GM23338 (cell line): ENCODE results near the gene TAB3. TPM values are rescaled to one million over a fixed set of nuclear protein-coding genes. Genes with fewer than 3 reads are reported as not detected.

Experiments
- ATAC-seq: fragments of 200-7000 bp; cut with Tn5 transposase; 3 replicates; pipeline ENCODE4 v1.9.1; 2020
- DNase-seq: peaks from one replicate; pipeline ENCODE4 v3.0.0-alpha.2; 2015; ENCODE audit warnings: low spot score
- H2AFZ ChIP-seq: fragments of 200-600 bp; sonication (generic); 2 replicates; pipeline ENCODE4 v1.8.0; 2016; ENCODE audit warnings: antibody characterized with exemption, mild to moderate bottlenecking, moderate library complexity
- H3F3A ChIP-seq: fragments of 200-600 bp; sonication (generic); replicated peaks from 2 replicates; pipeline ENCODE4 v1.8.0; 2017; ENCODE audit warnings: antibody characterized with exemption, mixed run types, low read depth
- H3K27ac ChIP-seq: fragments of 200-600 bp; sonication (generic); 2 replicates; pipeline ENCODE4 v1.6.1; 2016; ENCODE audit warnings: low read depth
- H3K27me3 ChIP-seq: fragments of 200-600 bp; sonication (generic); 2 replicates; pipeline ENCODE4 v1.8.0; 2016; ENCODE audit warnings: mild to moderate bottlenecking, mixed run types, moderate library complexity; ENCODE audit not compliant: insufficient read depth
- H3K36me3 ChIP-seq: fragments of 200-600 bp; sonication (generic); 2 replicates; pipeline ENCODE4 v1.8.0; 2016; ENCODE audit warnings: mild to moderate bottlenecking; ENCODE audit not compliant: insufficient read depth
- H3K4me1 ChIP-seq: fragments of 200-600 bp; sonication (generic); 2 replicates; pipeline ENCODE4 v1.8.0; 2016; ENCODE audit warnings: mild to moderate bottlenecking, moderate library complexity; ENCODE audit not compliant: insufficient read depth
- H3K4me2 ChIP-seq: fragments of 200-600 bp; sonication (generic); 2 replicates; pipeline ENCODE4 v1.7.1; 2017; ENCODE audit warnings: mixed run types
- H3K4me3 ChIP-seq: fragments of 200-600 bp; sonication (generic); 2 replicates; pipeline ENCODE4 v1.6.1; 2016; ENCODE audit warnings: mixed run types
- H3K79me2 ChIP-seq: fragments of 200-600 bp; sonication (generic); replicated peaks from 2 replicates; pipeline ENCODE4 v1.8.0; 2017; ENCODE audit warnings: mild to moderate bottlenecking; ENCODE audit not compliant: insufficient read depth
- H3K9me2 ChIP-seq: fragments of 200-600 bp; sonication (generic); 2 replicates; pipeline ENCODE4 v1.8.0; 2017; ENCODE audit not compliant: insufficient read depth
- H4K20me1 ChIP-seq: fragments of 200-600 bp; sonication (generic); replicated peaks from 2 replicates; pipeline ENCODE4 v1.8.0; 2017; ENCODE audit warnings: mild to moderate bottlenecking; ENCODE audit not compliant: insufficient read depth
- H3K27ac Mint-ChIP-seq: 2 replicates; pipeline ENCODE4 v1.8.0; 2020; ENCODE audit warnings: inconsistent platforms, mild to moderate bottlenecking, moderate library complexity, mixed read lengths
- H3K27me3 Mint-ChIP-seq: 3 replicates; pipeline ENCODE4 v1.8.0; 2022; ENCODE audit warnings: low read depth, mild to moderate bottlenecking, moderate library complexity, mixed read lengths, inconsistent platforms; ENCODE audit not compliant: insufficient read depth, poor library complexity
- H3K36me3 Mint-ChIP-seq: 3 replicates; pipeline ENCODE4 v1.8.0; 2021; ENCODE audit warnings: low read depth, mild to moderate bottlenecking, inconsistent platforms, moderate library complexity, mixed read lengths
- H3K4me1 Mint-ChIP-seq: 3 replicates; pipeline ENCODE4 v1.8.0; 2020; ENCODE audit warnings: mild to moderate bottlenecking, inconsistent platforms, mixed read lengths
- H3K4me3 Mint-ChIP-seq: 3 replicates; pipeline ENCODE4 v1.8.0; 2021; ENCODE audit warnings: moderate library complexity, mild to moderate bottlenecking, inconsistent platforms, mixed read lengths
- H3K9me3 Mint-ChIP-seq: 3 replicates; pipeline ENCODE4 v1.8.0; 2020; ENCODE audit warnings: moderate library complexity, mild to moderate bottlenecking, inconsistent platforms, mixed read lengths
- CREB1 ChIP-seq: fragments of 250-450 bp; sonication (Bioruptor Pico); IDR thresholded peaks from 2 replicates; pipeline ENCODE4 v1.5.0; 2020; ENCODE audit warnings: low read depth, mild to moderate bottlenecking, moderate library complexity
- CTCF ChIP-seq, 2 experiments: fragments of 200-600 bp in 1 of 2; sonication (generic) in 1 of 2; conservative IDR thresholded peaks; 2 replicates each; pipeline versions ENCODE4 v1.5.1 to v1.6.1; 2016 to 2017; ENCODE audit warnings: antibody characterized with exemption in 2 of 2, low read depth in 2 of 2, mild to moderate bottlenecking in 2 of 2, moderate library complexity in 1 of 2
- EZH2 ChIP-seq: fragments of 200-600 bp; sonication (generic); IDR thresholded peaks from one replicate; pipeline ENCODE4 v1.8.0; 2017; ENCODE audit warnings: antibody characterized with exemption, mild to moderate bottlenecking, low read depth; ENCODE audit not compliant: unreplicated experiment
- EZH2phosphoT487 ChIP-seq: fragments of 200-600 bp; sonication (generic); IDR thresholded peaks from one replicate; pipeline ENCODE4 v1.8.1; 2018; ENCODE audit warnings: antibody characterized with exemption; ENCODE audit not compliant: unreplicated experiment
- JUNB ChIP-seq: IDR thresholded peaks from one replicate; pipeline ENCODE4 v1.6.1; 2016; ENCODE audit warnings: antibody characterized with exemption; ENCODE audit not compliant: unreplicated experiment
- NANOG ChIP-seq: IDR thresholded peaks from 2 replicates; pipeline ENCODE4 v1.6.1; 2016; ENCODE audit warnings: antibody characterized with exemption, borderline replicate concordance
- POLR2AphosphoS5 ChIP-seq: IDR thresholded peaks from 2 replicates; pipeline ENCODE4 v1.6.1; 2016; ENCODE audit warnings: antibody characterized with exemption, low read depth
- STAT1 ChIP-seq: IDR thresholded peaks from one replicate; pipeline ENCODE4 v1.6.1; 2016; ENCODE audit warnings: antibody characterized with exemption; ENCODE audit not compliant: unreplicated experiment
- ZNF114 ChIP-seq: fragments of 250-450 bp; sonication (Bioruptor Pico); IDR thresholded peaks from 2 replicates; pipeline ENCODE4 v1.5.0; 2020; ENCODE audit warnings: mild to moderate bottlenecking, moderate library complexity
- ZNF331 ChIP-seq: fragments of 250-450 bp; sonication (Bioruptor Pico); IDR thresholded peaks from 2 replicates; pipeline ENCODE4 v1.5.0; 2020; ENCODE audit warnings: low read depth, mild to moderate bottlenecking, moderate library complexity
- polyA plus RNA-seq: library from polyadenylated mRNA; unstranded; fragments of >200 nt; fragmentation: Nextera tagmentation; extraction: Ambion mirVana; gene quantifications from 2 replicates; pipeline ENCODE4 v1.2.1, GENCODE V29; 2016
- total RNA-seq: library from RNA; depleted of rRNA; stranded (reverse); fragments of >200 nt; shearing (Covaris generic); gene quantifications from 2 replicates; pipeline ENCODE4 v1.2.3, GENCODE V29; 2014
- TF ChIP-seq, protein P1 (sequence below): IDR thresholded peaks from 2 replicates; pipeline ENCODE4 v1.6.1; 2016; ENCODE audit warnings: antibody characterized with exemption
- TF ChIP-seq, protein P2 (sequence below): IDR thresholded peaks from one replicate; pipeline ENCODE4 v1.6.1; 2018; ENCODE audit warnings: antibody characterized with exemption; ENCODE audit not compliant: unreplicated experiment

The TAB3 gene
- total and polyA plus RNA-seq, 2 experiments from 2014 or later = 4.4 to 21.7 TPM

GRCh38 chrX:30893206-30893605 lies 4.2 kb upstream of the TAB3 start:
- Histone ChIP-seq H3K36me3 (no peaks in the 10 kb centered on the region), H2AFZ (no peak overlapping the region), H3K27ac (no peak overlapping the region), H4K20me1 (no peaks in the 10 kb centered on the region), H3K4me3 (no peak overlapping the region), H3K79me2 (peaks cover 2% of the 10 kb centered on the region; the same call in 1 of the 2 replicates), H3K27me3 (no peaks in the 10 kb centered on the region), H3K9me2 (no peaks in the 10 kb centered on the region), H3K4me2 (no peak overlapping the region), H3F3A (no peaks in the 10 kb centered on the region), H3K4me1 (no peaks in the 10 kb centered on the region)
- Mint-ChIP-seq H3K9me3 (no peaks in the 10 kb centered on the region; the same call in 2 of the 3 replicates), H3K27ac (no peak overlapping the region), H3K36me3 (no peaks in the 10 kb centered on the region; the same call in 2 of the 3 replicates), H3K4me1 (peaks cover 17% of the 10 kb centered on the region; the same call in 2 of the 3 replicates), H3K27me3 (peaks cover 2% of the 10 kb centered on the region), H3K4me3 (no peak overlapping the region)
- no peak for TF ChIP-seq ZNF114 (CRISPR knock-in tag)
- ATAC-seq = no peak
- no peak for DNase-seq

DNA sequence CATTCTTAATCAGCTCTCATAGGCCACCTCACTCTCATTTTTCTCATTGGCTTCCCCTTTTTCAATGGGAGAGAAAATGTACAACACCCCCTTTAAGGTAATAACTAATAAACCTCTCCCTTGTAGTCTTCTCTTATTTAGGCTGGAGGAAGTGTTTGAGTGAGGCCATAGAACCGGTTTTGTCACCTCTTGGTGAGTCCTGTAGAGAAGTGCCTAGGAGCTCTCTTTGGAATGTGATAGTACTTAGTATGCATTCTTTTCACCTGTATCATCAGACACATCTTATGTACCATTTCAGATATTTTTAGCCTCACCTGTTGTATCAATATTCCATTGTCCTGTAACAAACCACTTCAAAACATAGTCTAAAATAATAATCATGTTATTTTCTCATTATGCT lies 3.5 kb upstream of the TAB3 start:
- Mint-ChIP-seq H3K9me3 (no peaks in the 10 kb centered on the region; the same call in 2 of the 3 replicates), H3K4me3 (no peak overlapping the region), H3K27me3 (peaks cover 2% of the 10 kb centered on the region), H3K36me3 (no peaks in the 10 kb centered on the region; the same call in 2 of the 3 replicates), H3K4me1 (peaks cover 20% of the 10 kb centered on the region; the same call in 2 of the 3 replicates), H3K27ac (no peak overlapping the region)
- Histone ChIP-seq H3K4me2 (no peak overlapping the region), H3F3A (no peaks in the 10 kb centered on the region), H3K4me1 (no peaks in the 10 kb centered on the region), H3K27me3 (no peaks in the 10 kb centered on the region), H2AFZ (no peak overlapping the region), H3K9me2 (no peaks in the 10 kb centered on the region), H3K79me2 (peaks cover 7% of the 10 kb centered on the region), H3K36me3 (no peaks in the 10 kb centered on the region), H4K20me1 (no peaks in the 10 kb centered on the region), H3K4me3 (no peak overlapping the region), H3K27ac (no peak overlapping the region)
- no peak for ATAC-seq
- peak; percentile 4 for DNase-seq
- TF ChIP-seq JUNB (no peak), CTCF (conservative IDR thresholded peaks at IDR 0.05; ENCODE audit: low read depth in 2 of 2) (no peak), ZNF114 (CRISPR knock-in tag) (no peak), EZH2 (no peak), ZNF331 (CRISPR knock-in tag) (no peak), EZH2phosphoT487 (no peak), POLR2AphosphoS5 (no peak), CREB1 (CRISPR knock-in tag) (no peak), NANOG (no peak), STAT1 (no peak)
- TF ChIP-seq, protein P1, sequence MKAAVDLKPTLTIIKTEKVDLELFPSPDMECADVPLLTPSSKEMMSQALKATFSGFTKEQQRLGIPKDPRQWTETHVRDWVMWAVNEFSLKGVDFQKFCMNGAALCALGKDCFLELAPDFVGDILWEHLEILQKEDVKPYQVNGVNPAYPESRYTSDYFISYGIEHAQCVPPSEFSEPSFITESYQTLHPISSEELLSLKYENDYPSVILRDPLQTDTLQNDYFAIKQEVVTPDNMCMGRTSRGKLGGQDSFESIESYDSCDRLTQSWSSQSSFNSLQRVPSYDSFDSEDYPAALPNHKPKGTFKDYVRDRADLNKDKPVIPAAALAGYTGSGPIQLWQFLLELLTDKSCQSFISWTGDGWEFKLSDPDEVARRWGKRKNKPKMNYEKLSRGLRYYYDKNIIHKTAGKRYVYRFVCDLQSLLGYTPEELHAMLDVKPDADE = no peak
- TF ChIP-seq, protein P2, sequence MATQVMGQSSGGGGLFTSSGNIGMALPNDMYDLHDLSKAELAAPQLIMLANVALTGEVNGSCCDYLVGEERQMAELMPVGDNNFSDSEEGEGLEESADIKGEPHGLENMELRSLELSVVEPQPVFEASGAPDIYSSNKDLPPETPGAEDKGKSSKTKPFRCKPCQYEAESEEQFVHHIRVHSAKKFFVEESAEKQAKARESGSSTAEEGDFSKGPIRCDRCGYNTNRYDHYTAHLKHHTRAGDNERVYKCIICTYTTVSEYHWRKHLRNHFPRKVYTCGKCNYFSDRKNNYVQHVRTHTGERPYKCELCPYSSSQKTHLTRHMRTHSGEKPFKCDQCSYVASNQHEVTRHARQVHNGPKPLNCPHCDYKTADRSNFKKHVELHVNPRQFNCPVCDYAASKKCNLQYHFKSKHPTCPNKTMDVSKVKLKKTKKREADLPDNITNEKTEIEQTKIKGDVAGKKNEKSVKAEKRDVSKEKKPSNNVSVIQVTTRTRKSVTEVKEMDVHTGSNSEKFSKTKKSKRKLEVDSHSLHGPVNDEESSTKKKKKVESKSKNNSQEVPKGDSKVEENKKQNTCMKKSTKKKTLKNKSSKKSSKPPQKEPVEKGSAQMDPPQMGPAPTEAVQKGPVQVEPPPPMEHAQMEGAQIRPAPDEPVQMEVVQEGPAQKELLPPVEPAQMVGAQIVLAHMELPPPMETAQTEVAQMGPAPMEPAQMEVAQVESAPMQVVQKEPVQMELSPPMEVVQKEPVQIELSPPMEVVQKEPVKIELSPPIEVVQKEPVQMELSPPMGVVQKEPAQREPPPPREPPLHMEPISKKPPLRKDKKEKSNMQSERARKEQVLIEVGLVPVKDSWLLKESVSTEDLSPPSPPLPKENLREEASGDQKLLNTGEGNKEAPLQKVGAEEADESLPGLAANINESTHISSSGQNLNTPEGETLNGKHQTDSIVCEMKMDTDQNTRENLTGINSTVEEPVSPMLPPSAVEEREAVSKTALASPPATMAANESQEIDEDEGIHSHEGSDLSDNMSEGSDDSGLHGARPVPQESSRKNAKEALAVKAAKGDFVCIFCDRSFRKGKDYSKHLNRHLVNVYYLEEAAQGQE = no peak
